HEK293 (cell line): ENCODE data around the gene KDF1.
A peak's percentile ranks its signal among the peaks of the same experiment; 100 is the strongest.

Experiments used
- CTCF ChIA-PET: fragments of 350-600 bp; formaldehyde crosslinking; extraction: SDS; loops from one replicate; lab custom pipeline; 2021; ENCODE audit warnings: antibody characterized with exemption; lab: Yijun Ruan, JAX
- POLR2A ChIA-PET: fragments of 300-600 bp; formaldehyde crosslinking; extraction: SDS; loops from one replicate; lab custom pipeline; 2020; ENCODE audit warnings: antibody characterized with exemption, inconsistent platforms; lab: Yijun Ruan, JAX
- H3K27ac ChIP-seq: fragments of 200-500 bp; sonication (Bioruptor generic); 2 replicates; pipeline ENCODE4 v1.5.1; 2014; ENCODE audit warnings: low read depth, low read length, control low read depth, inconsistent platforms; ENCODE audit errors: extremely low read depth
- H3K36me3 ChIP-seq, 2 experiments: fragments of 200-500 bp in 1 of 2; sonication (Bioruptor generic) in 1 of 2; 1 replicate in 1 of 2; 2 replicates in 1 of 2; pipeline ENCODE4 v1.5.1; 2014 to 2017; ENCODE audit warnings: inconsistent platforms in 2 of 2, low read length in 2 of 2; ENCODE audit not compliant: control insufficient read depth in 2 of 2, insufficient read depth in 1 of 2
- H3K4me1 ChIP-seq: fragments of 200-500 bp; sonication (Bioruptor generic); 2 replicates; pipeline ENCODE4 v1.5.1; 2014; ENCODE audit warnings: mild to moderate bottlenecking, low read length, inconsistent platforms; ENCODE audit not compliant: control insufficient read depth, insufficient read depth
- H3K4me3 ChIP-seq: 2 replicates; pipeline ENCODE4 v1.5.1; 2011; ENCODE audit warnings: low read depth, mild to moderate bottlenecking, control low read depth, low read length, moderate library complexity
- H3K9me3 ChIP-seq: fragments of 200-500 bp; sonication (Bioruptor generic); 2 replicates; pipeline ENCODE4 v1.5.1; 2014; ENCODE audit warnings: low read depth, low read length, inconsistent platforms; ENCODE audit not compliant: control insufficient read depth, insufficient read depth
- HIC1 ChIP-seq: fragments of 450-650 bp; formaldehyde crosslinking; IDR thresholded peaks from 2 replicates; pipeline ENCODE4 v1.5.1; 2016; ENCODE audit warnings: missing biosample characterization, missing genetic modification characterization
- SP3 ChIP-seq: fragments of 450-650 bp; formaldehyde crosslinking; IDR thresholded peaks from 2 replicates; pipeline ENCODE4 v1.5.1; 2016; ENCODE audit warnings: missing biosample characterization, missing genetic modification characterization
- ZBTB1 ChIP-seq: fragments of 450-650 bp; formaldehyde crosslinking; IDR thresholded peaks from 2 replicates; pipeline ENCODE4 v1.5.1; 2016; ENCODE audit warnings: missing biosample characterization, missing genetic modification characterization
- ZBTB11 ChIP-seq: fragments of 450-650 bp; formaldehyde crosslinking; conservative IDR thresholded peaks from 2 replicates; pipeline ENCODE4 v1.5.1; 2016; ENCODE audit warnings: low read depth, missing biosample characterization, missing genetic modification characterization
- ZBTB8A ChIP-seq: fragments of 450-650 bp; formaldehyde crosslinking; IDR thresholded peaks from 2 replicates; pipeline ENCODE4 v1.5.1; 2016; ENCODE audit warnings: missing biosample characterization, missing genetic modification characterization
- ZFP37 ChIP-seq: fragments of 450-650 bp; formaldehyde crosslinking; IDR thresholded peaks from 2 replicates; pipeline ENCODE4 v1.5.1; 2016; ENCODE audit warnings: missing biosample characterization, missing genetic modification characterization
- ZNF121 ChIP-seq: fragments of 450-650 bp; formaldehyde crosslinking; IDR thresholded peaks from 2 replicates; pipeline ENCODE4 v1.5.1; 2016; ENCODE audit warnings: missing biosample characterization, missing genetic modification characterization
- ZNF184 ChIP-seq: fragments of 450-650 bp; IDR thresholded peaks from 2 replicates; pipeline ENCODE4 v1.5.1; 2018; ENCODE audit warnings: missing biosample characterization, mild to moderate bottlenecking, missing genetic modification characterization
- ZNF2 ChIP-seq: fragments of 450-650 bp; formaldehyde crosslinking; IDR thresholded peaks from 2 replicates; pipeline ENCODE4 v1.5.1; 2016; ENCODE audit warnings: missing biosample characterization, missing genetic modification characterization
- ZNF248 ChIP-seq: fragments of 450-650 bp; formaldehyde crosslinking; IDR thresholded peaks from 2 replicates; pipeline ENCODE4 v1.5.1; 2017; ENCODE audit warnings: missing biosample characterization, missing genetic modification characterization
- ZNF366 ChIP-seq: fragments of 450-650 bp; formaldehyde crosslinking; conservative IDR thresholded peaks from 2 replicates; pipeline ENCODE4 v1.5.1; 2016; ENCODE audit warnings: missing biosample characterization, missing genetic modification characterization
- ZNF404 ChIP-seq: fragments of 450-650 bp; formaldehyde crosslinking; IDR thresholded peaks from 2 replicates; pipeline ENCODE4 v1.5.1; 2017; ENCODE audit warnings: missing biosample characterization, missing genetic modification characterization
- ZNF510 ChIP-seq: fragments of 450-650 bp; formaldehyde crosslinking; IDR thresholded peaks from 2 replicates; pipeline ENCODE4 v1.5.1; 2018; ENCODE audit warnings: mild to moderate bottlenecking, missing genetic modification characterization, missing biosample characterization; ENCODE audit not compliant: insufficient replicate concordance
- ZNF600 ChIP-seq: fragments of 450-650 bp; formaldehyde crosslinking; IDR thresholded peaks from 2 replicates; pipeline ENCODE4 v1.5.1; 2016; ENCODE audit warnings: missing biosample characterization, missing genetic modification characterization
- ZNF623 ChIP-seq: fragments of 450-650 bp; formaldehyde crosslinking; IDR thresholded peaks from 2 replicates; pipeline ENCODE4 v1.5.1; 2016; ENCODE audit warnings: missing biosample characterization, missing genetic modification characterization
- ZNF639 ChIP-seq: fragments of 450-650 bp; formaldehyde crosslinking; IDR thresholded peaks from 2 replicates; pipeline ENCODE4 v1.5.1; 2016; ENCODE audit warnings: missing biosample characterization, missing genetic modification characterization
- ZNF785 ChIP-seq: fragments of 450-650 bp; formaldehyde crosslinking; IDR thresholded peaks from 2 replicates; pipeline ENCODE4 v1.5.1; 2016; ENCODE audit warnings: missing biosample characterization, missing genetic modification characterization
- ZSCAN30 ChIP-seq: fragments of 450-650 bp; IDR thresholded peaks from 2 replicates; pipeline ENCODE4 v1.5.1; 2018; ENCODE audit warnings: missing biosample characterization, mild to moderate bottlenecking, missing genetic modification characterization, moderate library complexity
- ZXDB ChIP-seq: fragments of 450-650 bp; formaldehyde crosslinking; IDR thresholded peaks from 2 replicates; pipeline ENCODE4 v1.5.1; 2016; ENCODE audit warnings: missing biosample characterization, missing genetic modification characterization

The KDF1 gene

GRCh38 chr1:26907071-26907917 lies 53.0 kb downstream of the KDF1 start:
- POLR2A ChIA-PET = interaction anchor here (0.6 to 2.7 kb wide), 3 partner anchors 8 to 17 kb away, joined by 3 to 11 read pairs (median 4); partner anchors contain the start of genes GPATCH3 and GPN2
- no peak overlapping the region for H3K27ac ChIP-seq

GRCh38 chr1:26900815-26901511 lies 59.3 kb downstream of the KDF1 start:
- POLR2A ChIA-PET = interaction anchor here (0.7 to 3.0 kb wide), 15 partner anchors 8 to 178 kb away, joined by 3 to 53 read pairs (median 4); partner anchors contain the start of genes GPN2, NR0B2, NUDC and ZDHHC18
- 0 out of 2 replicates have a peak, but pooled peaks cover 4% of the 10 kb centered on the region for H3K4me1 ChIP-seq
- CTCF ChIA-PET = interaction anchor here (0.6 to 1.4 kb wide), 4 partner anchors 14 to 1026 kb away, joined by 3 to 5 read pairs (median 4); no protein-coding TSS in a partner anchor
- TF ChIP-seq ZNF600 (tag by site-specific recombination) (no peak), ZNF121 (tag by site-specific recombination) (peak; percentile 85)
- TF ChIP-seq, all 188 proteins: peak for 1
- H3K4me3 ChIP-seq = peak overlapping the region; percentile 99
- H3K27ac ChIP-seq = peak overlapping the region; percentile 56
- H3K9me3 ChIP-seq = no peaks in the 10 kb centered on the region
- H3K36me3 ChIP-seq = peaks cover 3 to 27% of the 10 kb centered on the region in 2 experiments; a peak in 2 of 3 replicates

More at GRCh38 chr1:26907071-26907917, 53.0 kb downstream of the KDF1 start:
- no peaks in the 10 kb centered on the region for H3K4me1 ChIP-seq
- no peak overlapping the region for H3K4me3 ChIP-seq
- H3K36me3 ChIP-seq = no peaks in the 10 kb centered on the region
- TF ChIP-seq ZNF600 (tag by site-specific recombination) (0 out of 2 replicates have a peak, but pooled peaks have one; percentile 38), ZNF366 (tag by site-specific recombination) (peak; percentile 33; the same call in 1 of the 2 replicates), ZFP37 (tag by site-specific recombination) (0 out of 2 replicates have a peak, but pooled peaks have one; percentile 20), ZNF404 (no peak), HIC1 (tag by site-specific recombination) (peak; percentile 29; the same call in 1 of the 2 replicates), ZNF510 (no peak)
- H3K9me3 ChIP-seq = no peaks in the 10 kb centered on the region
- CTCF ChIA-PET = interaction anchor here (0.7 to 1.1 kb wide), 2 partner anchors 28 to 140 kb away, joined by 3 to 4 read pairs; no protein-coding TSS in a partner anchor

- H3K9me3 ChIP-seq = no peaks in the 10 kb centered on the region
- peak within 1 kb of the TSS; percentile 99 for H3K4me3 ChIP-seq
- H3K36me3 ChIP-seq = peaks cover 10 to 34% of the 10 kb centered on the region in 2 experiments; a peak in 2 of 3 replicates
- 0 out of 2 replicates have a peak, but pooled peaks cover 4% of the 10 kb centered on the region for H3K4me1 ChIP-seq
- ChIA-PET POLR2A (interaction anchor here (0.6 to 3.0 kb wide), 17 partner anchors 9 to 449 kb away, joined by 3 to 53 read pairs (median 4); partner anchors contain the start of genes GPN2, NR0B2, NUDC and ZDHHC18), CTCF (interaction anchor here (0.6 to 1.5 kb wide), 5 partner anchors 11 to 1025 kb away, joined by 3 to 5 read pairs (median 4); partner anchors contain the start of gene NR0B2)
- peak within 1 kb of the TSS; percentile 56 for H3K27ac ChIP-seq
- TF ChIP-seq ZNF2 (tag by site-specific recombination) (peak; percentile 84), ZSCAN30 (tag by site-specific recombination) (peak; percentile 57; the same call in 1 of the 2 replicates), ZNF184 (tag by site-specific recombination) (0 out of 2 replicates have a peak, but pooled peaks have one; percentile 17), ZBTB1 (tag by site-specific recombination) (no peak), ZNF639 (tag by site-specific recombination) (peak; percentile 88), SP3 (peak; percentile 73), ZXDB (peak; percentile 100), ZNF248 (tag by site-specific recombination) (no peak), ZNF785 (0 out of 2 replicates have a peak, but pooled peaks have one; percentile 33), ZBTB8A (peak; percentile 33; the same call in 1 of the 2 replicates), ZNF623 (tag by site-specific recombination) (peak; percentile 18; the same call in 1 of the 2 replicates), ZBTB11 (tag by site-specific recombination) (peak; percentile 26; the same call in 1 of the 2 replicates)
These were observed 60.1 kb downstream of the KDF1 start, which contains the start of gene GPATCH3 for GRCh38 chr1:26900001-26900814. GPATCH3 (minus strand) TSS chr1:26900467; CDS start chr1:26900442, 25 bp downstream.
